HG02763 (cell line): ENCODE data around the gene HEATR5A.
"Not testable (repeated sequence)": the region's sequence is repeated elsewhere in the genome, so short reads cannot be mapped to it uniquely, and the experiment has no call there.

Experiments
- ATAC-seq: cut with Tn5 transposase; IDR thresholded peaks from one replicate; pipeline ENCODE4 v1.9.1; 2021; ENCODE audit warnings: mild to moderate bottlenecking, moderate library complexity; ENCODE audit not compliant: unreplicated experiment

Gene HEATR5A

GRCh38 chr14:31287294-31287972 lies 132.9 kb downstream of the HEATR5A start:
- ATAC-seq = no peak

- ATAC-seq = no peak
Measured at GRCh38 chr14:31286456-31287293, 133.7 kb downstream of the HEATR5A start.

- ATAC-seq = no peak
Measured at GRCh38 chr14:31283578-31284252, 136.6 kb downstream of the HEATR5A start.

GRCh38 chr14:31283153-31283552 lies 137.2 kb downstream of the HEATR5A start:
- ATAC-seq = no peak

DNA sequence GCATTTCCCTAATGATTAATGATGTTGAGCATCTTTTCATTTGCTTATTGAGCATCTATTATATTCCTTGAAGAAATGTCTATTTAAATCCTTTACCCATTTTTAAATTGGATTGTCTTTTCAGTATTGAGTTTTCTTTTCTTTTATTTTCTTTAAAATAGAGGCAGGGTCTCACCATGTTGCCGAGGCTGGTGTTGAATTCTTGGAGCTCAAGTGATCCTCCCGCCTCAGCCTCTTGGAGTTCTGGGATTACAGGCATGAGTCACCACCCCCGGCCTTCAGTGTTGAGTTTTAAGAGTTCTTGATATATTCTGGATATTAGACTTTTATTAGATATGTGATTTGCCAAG lies 139.5 kb downstream of the HEATR5A start:
- ATAC-seq = no peak

DNA sequence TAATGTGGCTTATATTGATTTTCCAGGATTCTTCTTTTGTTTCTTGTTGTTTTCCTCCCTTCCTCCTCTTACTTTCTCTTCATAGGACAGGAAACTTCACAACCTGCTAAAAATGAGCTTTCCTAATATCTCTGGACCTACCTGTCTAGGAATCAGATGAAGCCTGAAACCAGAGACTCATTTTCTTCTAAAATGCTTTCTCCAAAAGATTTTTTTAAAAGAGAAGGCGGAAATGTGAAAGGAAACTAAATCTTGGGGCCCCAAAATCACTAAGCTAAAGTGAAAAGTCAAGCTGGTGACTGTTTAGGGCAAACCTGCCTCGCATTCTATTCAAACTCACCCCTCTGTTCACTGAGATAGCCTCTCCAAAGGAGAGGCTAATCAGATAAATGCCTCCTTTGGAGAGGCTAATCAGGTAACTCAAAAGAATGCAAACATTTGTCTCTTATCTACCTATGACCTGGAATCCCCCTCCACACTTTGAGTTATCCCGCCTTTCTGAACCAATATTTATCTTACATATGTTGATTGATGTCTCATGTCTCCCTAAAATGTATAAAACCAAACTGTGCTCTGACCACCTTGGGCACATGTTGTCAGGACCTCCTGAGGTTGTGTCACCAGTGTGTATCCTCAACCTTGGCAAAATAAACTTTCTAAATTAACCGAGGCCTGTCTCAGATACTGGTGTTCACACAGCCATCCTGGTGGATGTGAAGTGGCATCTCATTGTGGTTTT lies 140.0 kb downstream of the HEATR5A start:
- no peak for ATAC-seq

DNA sequence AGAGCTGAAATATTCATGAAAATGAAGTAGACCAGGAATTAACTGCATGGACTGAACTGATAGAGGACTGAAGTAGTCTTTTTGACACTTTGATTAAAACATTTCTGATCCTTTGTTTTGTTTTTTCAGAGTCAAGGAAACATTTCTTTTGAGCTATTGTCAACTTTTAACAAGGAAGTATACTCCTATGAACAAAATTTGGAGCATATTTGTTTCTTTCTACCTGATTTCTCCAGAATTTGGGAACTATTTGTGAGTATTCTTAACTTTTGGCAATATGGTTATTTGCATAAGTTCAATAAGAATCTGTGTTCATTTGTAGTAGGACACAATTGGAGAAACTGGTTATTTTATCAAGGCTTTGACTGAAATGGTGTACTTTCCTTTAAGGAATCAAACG lies 141.5 kb downstream of the HEATR5A start:
- ATAC-seq = no peak

- no peak for ATAC-seq
Measured at GRCh38 chr14:31277085-31277484, 143.3 kb downstream of the HEATR5A start.

DNA sequence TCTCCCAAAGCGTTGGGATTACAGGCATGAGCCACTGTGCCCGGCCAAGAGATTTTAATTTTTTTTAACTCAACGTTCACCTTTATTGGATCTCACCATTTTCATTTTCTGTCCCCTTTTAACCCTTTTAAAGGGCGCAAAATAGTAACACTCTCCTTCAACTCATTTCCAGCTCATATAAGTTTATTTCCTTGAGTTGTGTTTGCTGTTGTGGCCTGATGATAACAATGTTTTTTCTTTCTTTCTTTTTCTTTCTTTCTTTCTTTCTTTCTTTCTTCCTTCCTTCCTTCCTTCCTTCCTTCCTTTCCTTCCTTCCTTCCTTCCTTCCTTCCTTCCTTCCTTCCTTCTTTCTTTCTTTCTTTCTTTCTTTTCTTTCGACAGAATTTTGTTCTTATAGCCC lies 143.9 kb downstream of the HEATR5A start:
- not testable (repeated sequence) for ATAC-seq

GRCh38 chr14:31275731-31276130 lies 144.6 kb downstream of the HEATR5A start:
- no peak for ATAC-seq

GRCh38 chr14:31271648-31272047 lies 148.7 kb downstream of the HEATR5A start:
- ATAC-seq = no peak

- no peak for ATAC-seq
Measured at GRCh38 chr14:31270196-31270772, 150.1 kb downstream of the HEATR5A start.

DNA sequence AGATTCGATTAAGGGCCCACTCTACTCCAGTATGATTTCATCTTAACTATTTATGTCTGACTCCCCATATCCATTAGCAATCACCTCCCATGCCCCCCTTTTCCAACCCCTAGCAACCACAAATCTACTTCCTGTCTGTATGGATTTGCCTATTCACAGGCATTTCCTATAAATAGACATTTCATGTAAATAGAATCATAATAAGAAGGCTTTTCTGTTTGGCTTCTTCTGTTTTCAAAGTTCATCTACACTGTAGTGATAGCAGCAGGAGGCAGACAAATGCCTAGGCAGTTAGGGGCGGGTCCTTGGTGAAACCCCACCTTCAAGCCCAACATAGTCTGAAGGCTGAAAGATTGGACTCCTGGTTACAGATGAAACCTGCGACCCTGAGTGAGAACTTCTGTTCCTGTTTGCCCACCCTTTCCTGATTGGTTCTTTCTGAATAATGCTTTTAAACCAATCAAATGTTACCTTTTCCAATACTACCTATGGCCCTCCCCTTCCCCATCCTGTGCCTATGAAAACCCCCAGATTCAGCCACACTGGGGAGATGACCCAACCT lies 150.6 kb downstream of the HEATR5A start:
- ATAC-seq = no peak

DNA sequence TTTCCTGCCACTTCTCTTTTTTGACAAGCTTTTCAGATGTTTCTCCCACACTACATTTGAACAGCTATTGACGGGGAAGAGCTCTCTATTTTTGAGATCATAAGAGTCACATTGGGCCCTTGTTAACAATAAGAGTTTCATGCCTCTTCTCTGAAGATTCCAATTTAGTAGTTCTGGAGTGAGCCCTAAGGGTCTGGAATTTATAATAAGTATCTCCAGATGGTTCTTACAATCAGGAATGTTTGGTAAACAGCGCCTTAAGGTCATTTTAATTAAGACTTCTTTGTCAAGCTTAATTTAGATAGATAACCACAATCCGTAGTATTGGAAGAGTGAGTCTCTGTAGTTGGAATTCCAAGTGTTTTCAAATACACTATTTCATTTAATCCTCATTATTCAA lies 152.1 kb downstream of the HEATR5A start:
- no peak for ATAC-seq

- ATAC-seq = no peak
Measured at GRCh38 chr14:31266437-31267331, 153.7 kb downstream of the HEATR5A start.

GRCh38 chr14:31265701-31266398 lies 154.5 kb downstream of the HEATR5A start:
- ATAC-seq = no peak

- ATAC-seq = no peak
Measured at GRCh38 chr14:31263485-31264133, 156.7 kb downstream of the HEATR5A start.
